Panc1 (cell line): ENCODE measurements around the gene PEX10. TPM values are rescaled to one million over a fixed set of nuclear protein-coding genes. Genes with fewer than 3 reads are reported as not detected.

Experiments used
- ATAC-seq: fragments of 200-7000 bp; cut with Tn5 transposase; 2 replicates; pipeline ENCODE4 v1.9.1; 2020; ENCODE audit warnings: mild to moderate bottlenecking, moderate library complexity
- BruUV-seq: library from RNA; stranded (reverse); fragments of 400-500 nt; replicated peaks from 2 replicates; lab custom pipeline; 2021; lab: Mats Ljungman, UMichigan
- CTCF ChIA-PET: fragments of 300-600 bp; sonication (Branson Sonifier 250); formaldehyde crosslinking; loops from one replicate; lab custom pipeline; 2022; ENCODE audit warnings: antibody characterized with exemption; lab: Charles Lee
- POLR2A ChIA-PET: fragments of 300-600 bp; sonication (Branson Sonifier 250); formaldehyde crosslinking; loops from one replicate; lab custom pipeline; 2022; ENCODE audit warnings: antibody characterized with exemption; lab: Charles Lee
- DNase-seq: peaks from one replicate; pipeline ENCODE4 v3.0.0-alpha.2; 2010; ENCODE audit warnings: low read depth, low spot score
- H3K27ac ChIP-seq: 2 replicates; pipeline ENCODE4 v1.5.1; 2011; ENCODE audit warnings: mild to moderate bottlenecking, low read length, inconsistent platforms
- H3K27me3 ChIP-seq: fragments of 200-500 bp; sonication (Bioruptor generic); 2 replicates; pipeline ENCODE4 v1.6.0; 2014; ENCODE audit warnings: low read length, inconsistent platforms; ENCODE audit not compliant: control insufficient read depth, insufficient read depth
- H3K36me3 ChIP-seq: fragments of 200-500 bp; sonication (Bioruptor generic); 2 replicates; pipeline ENCODE4 v1.5.1; 2014; ENCODE audit warnings: inconsistent platforms, mild to moderate bottlenecking, low read length, moderate library complexity; ENCODE audit not compliant: control insufficient read depth, insufficient read depth
- H3K4me1 ChIP-seq: 2 replicates; pipeline ENCODE4 v1.5.1; 2011; ENCODE audit warnings: inconsistent platforms, mild to moderate bottlenecking, low read length, moderate library complexity; ENCODE audit not compliant: control insufficient read depth, insufficient read depth
- H3K4me3 ChIP-seq, 2 experiments: 2 replicates each; pipeline ENCODE4 v1.5.1; 2011 to 2012; ENCODE audit warnings: low read depth in 2 of 2, low read length in 2 of 2, mild to moderate bottlenecking in 2 of 2, inconsistent platforms in 1 of 2, moderate library complexity in 1 of 2
- H3K9me3 ChIP-seq: fragments of 200-500 bp; sonication (Bioruptor generic); 2 replicates; pipeline ENCODE4 v1.5.1; 2014; ENCODE audit warnings: low read depth, mild to moderate bottlenecking, inconsistent platforms, low read length, moderate library complexity; ENCODE audit not compliant: control insufficient read depth, insufficient read depth
- CTCF ChIP-seq: fragments of 450-650 bp; IDR thresholded peaks from 2 replicates; pipeline ENCODE4 v1.5.1; 2017; ENCODE audit warnings: mild to moderate bottlenecking
- POLR2AphosphoS5 ChIP-seq: IDR thresholded peaks from 2 replicates; pipeline ENCODE4 v1.6.1; 2012; ENCODE audit warnings: mild to moderate bottlenecking, low read depth, low read length, moderate library complexity
- REST ChIP-seq, 2 experiments: IDR thresholded peaks; 2 replicates each; pipeline ENCODE4 v1.6.1; 2011 to 2012; ENCODE audit warnings: low read depth in 2 of 2, control low read depth in 1 of 2, low read length in 1 of 2, mild to moderate bottlenecking in 1 of 2, moderate library complexity in 1 of 2; ENCODE audit not compliant: insufficient read depth in 1 of 2
- SIN3A ChIP-seq: IDR thresholded peaks from 2 replicates; pipeline ENCODE4 v1.6.1; 2012; ENCODE audit warnings: low read depth, mild to moderate bottlenecking, low read length, moderate library complexity, borderline replicate concordance; ENCODE audit not compliant: insufficient read depth
- TCF7L2 ChIP-seq: IDR thresholded peaks from 2 replicates; pipeline ENCODE4 v1.6.1; 2011; ENCODE audit warnings: mild to moderate bottlenecking, low read depth, low read length, inconsistent platforms
- in situ Hi-C: cut with HindIII; loops from 2 replicates; pipeline ENCODE4 v1.10.0; 2016; ENCODE audit warnings: low sequenced_read_pairs, low pct_unique_long_range_greater_than_20kb
- intact Hi-C: fragments of 100-400 bp; cut with micrococcal nuclease; formaldehyde crosslinking; loops from one replicate; pipeline ENCODE4 v1.10.0; 2022; ENCODE audit not compliant: unreplicated experiment
- total RNA-seq: library from RNA; stranded (reverse); gene quantifications from one replicate; pipeline ENCODE4 v1.2.1, GENCODE V29; 2021; ENCODE audit not compliant: unreplicated experiment

The PEX10 gene
- total RNA-seq, 1 experiment from 2014 or later = 49.8 TPM

GRCh38 chr1:2404142-2404889, 8.0 kb downstream of the PEX10 start:
- in situ Hi-C loops (no loop called here), intact Hi-C loops (no loop called here)
- peaks cover 22% of the 10 kb centered on the region for H3K4me1 ChIP-seq
- ChIA-PET POLR2A (no interaction called here), CTCF (no interaction called here)
- H3K27me3 ChIP-seq = no peaks in the 10 kb centered on the region
- BruUV-seq = no TSS peak
- DNase-seq = no peak
- ATAC-seq = peak; percentile 7; the same call in 1 of the 2 replicates
- H3K36me3 ChIP-seq = peaks cover 16% of the 10 kb centered on the region
- TF ChIP-seq REST (IDR thresholded peaks at IDR 0.05; ENCODE audit: insufficient read depth in 1 of 2, low read depth in 2 of 2, low read length in 1 of 2) = no peak
- no peak for TF ChIP-seq SIN3A
- no peak for TF ChIP-seq TCF7L2
- no peak; the same call in 1 of the 2 replicates for TF ChIP-seq POLR2AphosphoS5
- TF ChIP-seq CTCF = no peak
- H3K4me3 ChIP-seq = no peak overlapping the region
- H3K27ac ChIP-seq = peak overlapping the region; percentile 51
- no peaks in the 10 kb centered on the region for H3K9me3 ChIP-seq

- Histone ChIP-seq H3K9me3 (no peaks in the 10 kb centered on the region), H3K27me3 (no peaks in the 10 kb centered on the region), H3K4me1 (peaks cover 22% of the 10 kb centered on the region), H3K36me3 (peaks cover 18% of the 10 kb centered on the region), H3K4me3 (no peak overlapping the region), H3K27ac (peak overlapping the region; percentile 23; the same call in 1 of the 2 replicates)
- ChIA-PET POLR2A (no interaction called here), CTCF (no interaction called here)
- DNase-seq = no peak
- TSS peak; percentile 75 for BruUV-seq
- TF ChIP-seq TCF7L2 = no peak
- no peak; the same call in 1 of the 2 replicates for TF ChIP-seq POLR2AphosphoS5
- no peak for TF ChIP-seq SIN3A
- TF ChIP-seq REST (IDR thresholded peaks at IDR 0.05; ENCODE audit: insufficient read depth in 1 of 2, low read depth in 2 of 2, low read length in 1 of 2) = no peak
- TF ChIP-seq CTCF = no peak
- in situ Hi-C loops (no loop called here), intact Hi-C loops (no loop called here)
- ATAC-seq = no peak
Measured at GRCh38 chr1:2403273-2403672, 9.1 kb downstream of the PEX10 start.
